ENCODE data around the gene CHMP2A.
"Not testable (repeated sequence)": the region's sequence is repeated elsewhere in the genome, so short reads cannot be mapped to it uniquely, and the experiment has no call there.

- not testable (repeated sequence) for TF ChIP-seq PRDM15 (CRISPR knock-in tag; IDR thresholded peaks at IDR 0.05); CTCF (IDR thresholded peaks at IDR 0.05); FOXK1 (CRISPR knock-in tag; IDR thresholded peaks at IDR 0.05); ZNF138 (CRISPR knock-in tag; conservative IDR thresholded peaks at IDR 0.05); CREM (CRISPR knock-in tag; IDR thresholded peaks at IDR 0.05); NFYB (CRISPR knock-in tag; conservative IDR thresholded peaks at IDR 0.05; ENCODE audit: low read depth); IRF2 (CRISPR knock-in tag; IDR thresholded peaks at IDR 0.05; ENCODE audit: borderline replicate concordance, low read depth); E2F1 (CRISPR knock-in tag; IDR thresholded peaks at IDR 0.05); ZNF512 (CRISPR knock-in tag; IDR thresholded peaks at IDR 0.05; ENCODE audit: borderline replicate concordance)
Observed at GRCh38 chr19:58539169-58539559, 15.7 kb downstream of the CHMP2A start.
